Endothelial cell of umbilical vein (primary cell): ENCODE results near the gene CFAP46. TPM values are rescaled to one million over a fixed set of nuclear protein-coding genes. Genes with fewer than 3 reads are reported as not detected.

Source experiments
- BruUV-seq: library from RNA; stranded (reverse); fragments of 400-500 nt; replicated peaks from 2 replicates; lab custom pipeline; 2021; lab: Mats Ljungman, UMichigan
- CTCF ChIA-PET: fragments of 300-600, 350-600 bp; sonication (Branson Sonifier 250); formaldehyde crosslinking; loops from one replicate; lab custom pipeline; 2021; ENCODE audit warnings: antibody characterized with exemption, inconsistent platforms; lab: Charles Lee
- POLR2A ChIA-PET: fragments of 300-600, 350-600 bp; sonication (Branson Sonifier 250); formaldehyde crosslinking; loops from one replicate; lab custom pipeline; 2021; ENCODE audit warnings: antibody characterized with exemption, inconsistent platforms; lab: Charles Lee
- DNase-seq: peaks from one replicate; pipeline ENCODE4 v3.0.0-alpha.2; 2011; ENCODE audit warnings: low read depth, low spot score
- FAIRE-seq: peaks from 2 replicates; lab custom pipeline; 2011; peaks lifted over from hg19 to GRCh38; lab: Jason Lieb, UNC
- H2AFZ ChIP-seq: 2 replicates; pipeline ENCODE4 v1.6.0; 2012; ENCODE audit warnings: low read depth, low read length, control low read depth, inconsistent platforms
- H3K27ac ChIP-seq: 2 replicates; pipeline ENCODE4 v1.5.1; 2011; ENCODE audit warnings: low read depth, mild to moderate bottlenecking, control low read depth, low read length, moderate library complexity; ENCODE audit not compliant: insufficient read depth
- H3K27me3 ChIP-seq, 2 experiments: 2 replicates each; pipeline versions ENCODE4 v1.6.0 to v1.6.1; 2011; ENCODE audit warnings: low read length in 2 of 2, mixed read lengths in 1 of 2; ENCODE audit not compliant: control insufficient read depth in 2 of 2, insufficient read depth in 2 of 2
- H3K36me3 ChIP-seq, 2 experiments: 2 replicates in 1 of 2; 3 replicates in 1 of 2; pipeline ENCODE4 v1.5.1; 2011; ENCODE audit warnings: low read length in 2 of 2, mild to moderate bottlenecking in 1 of 2, moderate library complexity in 1 of 2; ENCODE audit not compliant: control insufficient read depth in 2 of 2, insufficient read depth in 2 of 2; ENCODE audit errors: extremely low read depth in 1 of 2
- H3K4me1 ChIP-seq: 3 replicates; pipeline ENCODE4 v1.5.1; 2011; ENCODE audit warnings: mild to moderate bottlenecking, low read length; ENCODE audit not compliant: control insufficient read depth, insufficient read depth; ENCODE audit errors: extremely low read depth
- H3K4me2 ChIP-seq: 2 replicates; pipeline ENCODE4 v1.6.1; 2011; ENCODE audit warnings: low read length, control low read depth, mixed read lengths; ENCODE audit not compliant: insufficient read depth
- H3K4me3 ChIP-seq, 3 experiments: fragments of 200-600 bp in 1 of 3; sonication (generic), shearing (Covaris generic) in 1 of 3; replicated peaks in 1 of 3; 2 replicates each; pipeline ENCODE4 v1.5.1; 2011 to 2016; ENCODE audit warnings: control low read depth in 3 of 3, low read length in 3 of 3, mild to moderate bottlenecking in 2 of 3, inconsistent platforms in 1 of 3, low read depth in 1 of 3, moderate library complexity in 1 of 3; ENCODE audit not compliant: insufficient read depth in 1 of 3
- H3K79me2 ChIP-seq: 2 replicates; pipeline ENCODE4 v1.6.0; 2012; ENCODE audit warnings: low read length, inconsistent platforms; ENCODE audit not compliant: control insufficient read depth, insufficient read depth
- H3K9ac ChIP-seq: replicated peaks from 2 replicates; pipeline ENCODE3; 2011; ENCODE audit warnings: low read length, control low read depth; ENCODE audit not compliant: insufficient read depth; ENCODE audit errors: extremely low read depth
- H3K9me1 ChIP-seq: replicated peaks from 3 replicates; pipeline ENCODE4 v1.6.0; 2011; ENCODE audit warnings: mild to moderate bottlenecking, low read length; ENCODE audit not compliant: control insufficient read depth, insufficient read depth; ENCODE audit errors: extremely low read depth
- H3K9me3 ChIP-seq: replicated peaks from 2 replicates; pipeline ENCODE4 v1.5.1; 2012; ENCODE audit warnings: low read length, inconsistent platforms; ENCODE audit not compliant: control insufficient read depth, insufficient read depth
- H4K20me1 ChIP-seq: replicated peaks from 2 replicates; pipeline ENCODE3; 2011; ENCODE audit warnings: mild to moderate bottlenecking, low read length; ENCODE audit not compliant: control insufficient read depth, insufficient read depth; ENCODE audit errors: extremely low read depth
- EZH2 ChIP-seq: IDR thresholded peaks from 2 replicates; pipeline ENCODE4 v1.6.1; 2012; ENCODE audit warnings: borderline replicate concordance, low read depth, mild to moderate bottlenecking, moderate library complexity, low read length, inconsistent platforms; ENCODE audit not compliant: severe bottlenecking
- GATA2 ChIP-seq: IDR thresholded peaks from 2 replicates; pipeline ENCODE4 v1.7.0; 2011; ENCODE audit warnings: low read depth, mild to moderate bottlenecking, moderate library complexity, mixed read lengths, low read length; ENCODE audit not compliant: insufficient read length, insufficient read depth
- dilution Hi-C: fragments of 300-500 bp; cut with MboI; formaldehyde crosslinking; loops from one replicate; pipeline ENCODE4 v1.15.0; 2019; ENCODE audit warnings: low sequenced_read_pairs; ENCODE audit not compliant: extremely low pct_ligation_motif_present
- intact Hi-C: fragments of 100-400 bp; cut with micrococcal nuclease; formaldehyde crosslinking; loops from one replicate; pipeline ENCODE4 v1.10.0; 2022
- polyA plus RNA-seq, 4 experiments: library from polyadenylated mRNA; depleted of rRNA in 3 of 4; stranded (reverse) in 3 of 4; unstranded in 1 of 4; fragments of >200 nt; gene quantifications; 2 replicates each; pipeline versions ENCODE4 v1.2.1 to v1.2.3, GENCODE V29; 2011 to 2012; ENCODE audit warnings: missing spikeins in 1 of 4
- total RNA-seq: library from RNA; stranded (reverse); gene quantifications from 2 replicates; pipeline ENCODE4 v1.2.3, GENCODE V29; 2021

CFAP46 gene
- total and polyA plus RNA-seq, 2 donors (not counting 3 experiments of a cell fraction or from before 2014, with no cell fraction given), result 0.75 to 0.98 TPM

DNA sequence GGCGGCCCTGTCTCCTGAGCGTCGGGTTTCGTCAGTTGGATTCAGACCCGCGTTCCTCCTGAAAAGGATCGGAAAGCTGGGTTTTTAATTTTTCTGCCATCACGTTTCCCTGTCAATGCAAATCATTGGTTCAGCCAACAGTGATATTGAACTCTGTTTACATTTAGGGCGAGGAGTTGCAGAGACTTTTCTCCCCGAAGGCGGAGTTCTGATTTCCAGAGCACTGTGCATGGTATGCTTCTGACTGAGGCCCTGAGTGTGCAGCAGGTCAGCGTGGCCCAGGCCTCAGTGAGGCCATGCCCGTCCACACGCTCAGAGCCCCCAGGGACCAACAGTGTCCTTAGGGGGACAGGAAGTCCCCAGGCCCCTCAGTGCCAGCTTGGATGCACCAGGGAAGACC lies 183.5 kb downstream of the CFAP46 start:
- CTCF ChIA-PET, result no interaction called here
- Histone ChIP-seq H3K4me3 (no peak overlapping the region), H3K9me1 (no peaks in the 10 kb centered on the region), H2AFZ (no peak overlapping the region), H3K4me2 (no peak overlapping the region), H3K79me2 (no peaks in the 10 kb centered on the region), H3K4me1 (no peaks in the 10 kb centered on the region), H3K9ac (no peak overlapping the region), H3K27ac (no peak overlapping the region), H4K20me1 (no peaks in the 10 kb centered on the region), H3K27me3 (no peaks in the 10 kb centered on the region), H3K36me3 (no peaks in the 10 kb centered on the region), H3K9me3 (no peaks in the 10 kb centered on the region)
- POLR2A ChIA-PET, result no interaction called here
- no TSS peak for BruUV-seq
- dilution Hi-C loops, result no loop called here
- no peak for FAIRE-seq
- no peak for DNase-seq
- TF ChIP-seq EZH2, result no peak
- no peak for TF ChIP-seq GATA2
- intact Hi-C loops, result no loop called here

Other genes with a start within 250 kb of the CFAP46 start
- not detected in 2 replicates for gene NKX6-2, start 156.4 kb downstream of the CFAP46 start, total RNA-seq
- gene NKX6-2, start 156.4 kb downstream of the CFAP46 start, polyA plus RNA-seq, result not detected in 2 replicates
- gene ADGRA1, start 145.4 kb upstream of the CFAP46 start, total RNA-seq, result not detected in 2 replicates
- gene ADGRA1, start 145.4 kb upstream of the CFAP46 start, polyA plus RNA-seq, result not detected in 2 replicates
- not detected in 2 replicates for gene KNDC1, start 217.6 kb upstream of the CFAP46 start, total RNA-seq
- not detected in 2 replicates for gene KNDC1, start 217.6 kb upstream of the CFAP46 start, polyA plus RNA-seq